HPDE6-E6E7 (cell line): ENCODE data around the gene KDM7A.

ENCODE experiments used
- DNase-seq: peaks from one replicate; pipeline ENCODE4 v3.0.0; 2011; ENCODE audit warnings: missing footprints; ENCODE audit errors: extremely low spot score

The KDM7A gene

DNA sequence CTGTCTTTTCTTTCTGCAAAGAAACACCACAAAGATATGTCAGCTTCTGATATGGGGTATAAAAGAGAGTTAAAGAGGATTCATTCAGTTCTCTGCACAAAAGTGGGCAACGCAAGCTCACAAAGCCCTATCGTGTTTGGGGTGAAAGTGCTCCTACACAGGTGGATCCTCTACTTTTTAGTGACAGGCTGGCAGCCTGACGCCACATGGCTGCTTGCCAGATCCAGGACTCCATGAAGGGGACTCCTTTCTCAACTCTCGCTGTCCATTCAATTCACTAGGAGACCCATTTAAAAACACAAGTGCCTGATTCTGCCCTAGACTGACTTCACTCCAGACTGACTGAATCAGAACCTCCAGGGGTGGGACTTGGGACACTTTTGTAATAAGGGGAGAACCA, 122.0 kb downstream of the KDM7A start:
- no peak for DNase-seq

DNA sequence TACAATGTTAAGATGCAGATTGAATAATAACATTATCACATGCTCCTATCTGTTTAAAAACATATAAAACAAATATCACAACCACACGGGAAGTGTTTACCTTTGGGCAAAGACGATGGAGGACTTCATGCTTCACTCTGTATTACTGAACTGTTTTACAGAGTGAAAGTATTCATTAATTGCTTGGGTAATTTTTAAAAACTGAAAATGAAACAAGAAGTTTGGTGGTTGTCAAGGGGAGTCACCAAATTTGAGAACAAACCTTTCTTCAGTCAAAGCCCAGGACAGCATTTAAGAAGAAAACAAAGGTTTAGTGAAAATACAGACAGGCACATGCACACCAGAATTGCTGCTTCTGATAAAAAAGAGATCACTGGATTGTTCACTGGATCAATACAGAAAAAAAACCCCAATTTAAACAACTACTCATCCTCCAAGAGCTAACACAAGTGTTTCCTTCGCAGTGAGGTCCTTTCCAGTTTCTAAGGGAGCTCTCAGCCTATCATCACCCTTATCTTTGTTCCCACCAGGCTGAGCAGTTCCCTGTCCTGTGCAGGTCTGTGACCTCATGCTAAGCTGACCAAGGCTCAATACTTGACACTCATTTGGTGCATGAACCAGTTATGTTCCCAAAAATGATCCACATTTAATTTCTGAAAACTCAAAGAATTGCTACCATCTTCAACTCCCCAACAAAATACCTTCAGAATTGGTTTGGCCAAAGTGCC, 122.8 kb downstream of the KDM7A start:
- no peak for DNase-seq

DNA sequence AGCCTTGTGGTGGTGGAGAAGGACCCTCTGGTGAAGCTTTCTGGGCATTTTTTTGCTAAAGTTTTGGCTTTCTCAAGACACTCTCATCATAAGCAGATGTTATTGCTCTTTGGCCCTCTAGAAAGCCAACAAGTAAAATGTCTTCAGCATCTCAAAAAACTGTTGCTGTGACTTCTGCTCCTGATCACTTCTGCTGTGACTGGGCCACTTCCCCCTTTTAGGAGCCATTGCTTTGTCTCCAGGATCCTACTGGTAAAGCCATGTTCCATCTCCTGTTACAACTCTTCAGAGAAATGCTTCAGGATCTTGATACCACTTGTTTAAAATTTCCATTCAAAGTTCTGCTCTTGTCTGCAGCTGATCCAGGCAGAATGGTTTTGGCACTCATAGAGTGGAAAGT, 125.0 kb downstream of the KDM7A start:
- DNase-seq: no peak

DNA sequence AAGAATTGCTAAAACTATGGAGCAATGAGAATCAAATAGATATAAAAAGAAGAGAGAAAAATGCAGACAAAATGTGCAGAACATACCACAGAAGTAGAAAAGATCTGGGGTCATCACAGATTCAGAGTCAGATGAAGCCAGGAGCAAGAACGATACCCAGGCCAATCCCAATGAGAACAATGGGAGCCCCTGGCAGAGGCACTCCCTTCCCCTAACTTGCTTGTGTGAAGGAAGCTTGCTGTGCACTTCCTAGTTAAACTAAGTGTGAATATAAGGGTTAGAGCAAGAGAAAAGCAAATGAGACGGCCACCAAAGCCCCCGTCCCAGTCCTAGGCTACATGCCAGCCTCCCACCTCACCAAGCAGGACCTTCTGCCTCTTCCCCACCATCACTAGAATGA, 126.7 kb downstream of the KDM7A start:
- no peak for DNase-seq

DNA sequence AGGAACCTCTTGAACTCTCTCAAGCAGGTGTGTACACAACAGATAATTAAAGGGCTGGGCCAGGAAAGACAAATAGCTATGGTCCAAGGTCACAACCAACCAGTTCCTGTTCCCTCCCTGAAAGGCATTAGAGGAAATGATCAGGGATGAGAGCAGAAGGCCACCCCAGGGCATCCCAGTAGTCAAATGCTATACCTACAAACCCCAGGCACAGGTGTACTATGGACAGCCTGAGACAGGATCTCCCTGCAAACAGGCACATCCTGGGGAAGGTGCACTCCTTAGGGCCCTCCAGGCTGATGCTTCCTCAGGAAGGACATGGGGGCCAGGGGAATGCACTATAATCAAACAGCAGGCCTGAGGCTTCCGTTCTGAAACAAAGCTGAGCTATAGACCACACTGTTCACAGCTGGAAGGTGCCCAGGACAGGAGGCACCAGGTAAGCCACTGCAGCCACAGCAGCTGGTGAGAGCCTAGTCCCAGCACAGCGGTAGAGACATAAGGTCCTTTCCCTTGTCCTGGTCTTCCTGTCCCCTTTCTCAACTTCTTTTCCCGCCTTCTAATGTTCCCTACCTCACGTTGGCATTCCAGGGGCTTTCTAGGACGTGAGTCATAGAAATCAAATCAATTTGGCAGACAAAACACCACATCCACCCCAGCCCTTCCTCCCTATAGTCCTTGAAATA, 127.3 kb downstream of the KDM7A start:
- DNase-seq: no peak

DNA sequence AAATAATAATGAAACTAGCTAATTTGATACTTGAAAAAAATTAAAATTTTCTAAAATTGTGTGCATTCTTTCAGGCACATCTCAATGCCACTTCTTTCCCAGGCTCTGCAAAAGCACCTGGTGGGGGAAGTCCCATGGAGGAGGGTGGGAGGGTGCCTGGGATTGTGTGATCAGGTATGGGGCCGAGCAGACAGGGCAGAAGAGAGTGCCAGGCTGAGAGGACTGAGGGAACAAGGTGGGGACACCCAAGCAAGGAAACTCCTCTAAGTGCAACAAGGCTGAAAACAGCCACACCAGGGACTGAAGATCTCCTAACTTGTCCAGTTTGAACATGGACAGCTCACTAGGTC, 127.8 kb downstream of the KDM7A start:
- DNase-seq: no peak

DNA sequence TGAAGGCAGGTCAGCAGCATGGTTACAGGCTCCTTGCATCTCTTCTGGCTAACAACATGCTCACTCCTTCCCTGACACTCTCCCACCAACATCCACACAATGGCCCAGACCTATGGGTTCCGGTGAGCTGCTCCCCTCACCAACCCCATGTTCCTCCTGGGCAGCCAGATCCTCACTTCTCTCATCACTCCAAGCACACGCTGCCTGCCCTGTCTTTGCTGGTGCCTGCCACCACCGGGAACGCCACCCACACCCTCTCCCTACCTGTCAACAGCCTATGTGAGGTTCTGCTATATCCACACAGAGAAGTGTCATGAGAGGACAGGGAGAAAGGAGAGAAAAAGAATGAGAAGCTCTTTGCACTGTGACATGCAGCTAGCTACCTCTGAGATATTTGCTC, 128.6 kb downstream of the KDM7A start:
- DNase-seq: no peak

DNA sequence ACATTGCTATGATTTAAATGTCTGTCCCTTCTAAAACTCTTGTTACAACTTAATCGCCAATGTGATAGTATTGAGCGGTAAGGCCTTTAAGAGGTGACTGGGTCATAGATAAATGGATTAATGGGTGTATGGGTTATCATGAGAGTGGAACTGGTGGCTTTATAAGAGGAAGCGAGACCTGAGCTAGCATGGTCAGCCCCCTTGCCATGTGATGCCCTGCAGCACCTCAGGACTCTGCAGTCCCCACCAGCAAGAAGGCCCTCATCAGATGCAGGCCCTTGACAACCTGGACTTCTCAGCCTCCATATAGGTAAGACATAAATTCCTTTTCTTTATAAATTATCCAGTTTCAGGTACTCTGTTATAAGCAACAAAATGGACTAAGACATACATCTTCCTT, 129.6 kb downstream of the KDM7A start:
- DNase-seq: no peak

DNA sequence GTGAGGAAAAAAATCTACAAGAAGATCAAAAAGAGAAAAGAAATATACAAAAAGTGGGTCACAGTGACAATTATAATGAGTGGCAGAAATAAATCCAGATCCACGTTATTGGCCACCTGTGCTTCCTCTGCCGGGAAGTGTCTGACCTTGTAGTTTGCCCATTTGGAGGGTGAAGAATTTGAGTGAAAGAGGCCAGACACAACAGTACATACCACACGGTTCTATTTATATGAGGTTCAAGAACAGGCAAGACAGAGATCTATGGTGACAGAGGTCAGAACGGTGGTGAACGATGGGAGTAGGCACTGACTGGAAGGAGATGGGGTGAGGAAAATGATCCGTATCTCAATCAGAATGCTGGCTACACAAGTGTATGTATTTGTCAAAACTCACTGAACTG, 131.1 kb downstream of the KDM7A start:
- no peak for DNase-seq

DNA sequence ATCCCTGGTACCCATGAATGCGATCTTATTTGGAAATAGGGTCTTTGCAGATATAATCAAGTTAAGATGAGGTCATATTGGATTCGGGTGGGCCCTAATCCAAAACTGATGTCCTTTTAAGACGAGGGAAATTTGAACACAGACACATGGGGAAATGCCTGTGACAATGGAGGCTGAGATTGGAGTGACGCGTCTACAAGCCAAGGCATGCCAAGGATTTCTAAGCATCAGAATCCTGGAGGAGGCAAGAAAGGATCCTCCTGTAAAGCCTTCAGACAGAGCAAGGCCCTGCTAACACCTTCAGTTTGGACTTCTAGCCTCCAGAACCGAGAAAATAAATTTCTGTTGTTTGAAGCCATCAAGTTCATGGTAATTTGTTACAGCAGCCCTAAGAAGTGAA, 132.5 kb downstream of the KDM7A start:
- DNase-seq: no peak

DNA sequence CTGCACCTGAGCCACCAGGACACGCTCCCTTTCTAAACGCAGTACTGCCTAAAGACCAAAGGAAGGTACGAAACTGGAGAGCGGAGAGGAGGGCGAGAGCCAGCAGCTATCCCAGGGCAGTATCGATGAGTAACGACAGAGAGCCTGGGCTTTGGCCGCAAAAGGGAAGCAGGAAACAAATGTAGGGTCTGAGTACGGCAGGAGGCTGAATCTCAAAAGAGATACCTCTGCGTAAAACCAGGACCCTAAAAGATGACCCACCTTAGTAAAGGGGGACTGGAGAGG, 134.5 kb downstream of the KDM7A start:
- DNase-seq: no peak

DNA sequence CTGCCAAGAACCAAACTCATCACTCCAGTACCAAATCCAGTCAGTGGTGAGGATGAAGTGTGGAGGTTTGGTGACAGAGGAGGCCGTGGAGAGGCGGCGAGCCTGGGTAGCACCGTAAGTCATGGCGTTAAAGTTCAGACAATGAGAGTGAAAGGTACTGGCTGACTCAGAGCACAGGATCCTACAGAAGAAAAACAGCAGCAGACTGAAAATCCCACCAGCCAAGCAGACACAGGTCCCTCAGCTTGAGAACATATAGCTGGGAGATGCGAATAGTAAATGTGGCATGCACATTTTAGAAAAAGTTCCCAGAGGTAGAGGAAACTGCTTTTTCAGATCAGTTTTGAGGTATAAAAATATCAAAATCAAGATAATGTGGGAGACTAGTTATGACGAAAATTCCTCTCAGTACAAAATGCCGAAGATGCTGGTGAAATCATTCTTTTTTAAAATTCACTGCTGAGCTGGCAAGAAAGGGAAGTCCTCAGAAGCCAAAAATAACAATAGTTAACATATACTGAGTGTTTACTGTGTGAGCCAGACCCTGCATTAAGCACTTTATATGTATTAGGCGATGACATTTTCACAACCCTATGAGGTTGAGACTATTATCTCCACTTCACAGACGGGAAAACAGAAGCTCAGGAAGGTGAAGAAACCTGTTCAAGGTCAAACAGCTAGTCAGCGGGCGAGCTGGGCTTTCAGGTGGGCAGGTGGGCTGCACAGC, 135.0 kb downstream of the KDM7A start:
- no peak for DNase-seq

DNA sequence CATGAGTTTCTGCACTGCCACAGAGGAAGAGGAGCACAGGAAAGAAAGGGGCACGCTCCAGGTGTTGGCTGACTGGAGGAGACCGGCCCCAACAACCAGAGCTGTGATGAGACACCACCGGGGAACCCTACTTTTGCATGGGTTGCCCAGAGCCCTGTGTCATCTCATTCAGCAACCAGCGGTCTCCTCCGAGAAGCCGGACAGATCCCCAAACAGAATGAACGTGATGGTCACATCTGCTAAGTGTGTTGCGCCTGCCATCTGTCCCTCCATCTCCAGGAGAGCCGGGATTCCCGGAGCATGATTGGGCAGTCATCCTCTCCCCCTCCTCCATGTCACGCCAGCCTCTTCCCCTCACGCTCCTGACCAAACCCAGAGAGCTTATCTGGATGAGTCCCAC, 136.9 kb downstream of the KDM7A start:
- DNase-seq: no peak

DNA sequence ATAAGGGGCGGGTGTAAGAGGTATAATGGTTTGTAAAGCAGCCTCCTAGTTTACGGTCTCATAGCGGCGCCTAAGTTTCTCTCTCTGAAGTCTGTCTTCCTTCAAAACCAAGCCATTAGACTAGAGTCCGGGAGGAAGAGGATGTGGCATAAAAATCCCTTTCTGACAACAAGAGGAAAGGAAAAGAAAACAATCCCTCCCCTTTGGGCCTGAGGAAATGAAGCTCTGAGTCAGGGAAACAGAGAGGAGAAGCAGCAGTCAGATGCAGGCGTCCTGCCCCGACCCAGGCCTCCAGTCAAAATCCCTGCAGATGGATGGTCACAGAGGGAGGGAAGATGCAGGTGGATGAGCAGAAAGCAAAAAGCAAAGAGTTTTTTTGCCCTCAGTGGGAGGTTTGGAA, 137.7 kb downstream of the KDM7A start:
- no peak for DNase-seq

DNA sequence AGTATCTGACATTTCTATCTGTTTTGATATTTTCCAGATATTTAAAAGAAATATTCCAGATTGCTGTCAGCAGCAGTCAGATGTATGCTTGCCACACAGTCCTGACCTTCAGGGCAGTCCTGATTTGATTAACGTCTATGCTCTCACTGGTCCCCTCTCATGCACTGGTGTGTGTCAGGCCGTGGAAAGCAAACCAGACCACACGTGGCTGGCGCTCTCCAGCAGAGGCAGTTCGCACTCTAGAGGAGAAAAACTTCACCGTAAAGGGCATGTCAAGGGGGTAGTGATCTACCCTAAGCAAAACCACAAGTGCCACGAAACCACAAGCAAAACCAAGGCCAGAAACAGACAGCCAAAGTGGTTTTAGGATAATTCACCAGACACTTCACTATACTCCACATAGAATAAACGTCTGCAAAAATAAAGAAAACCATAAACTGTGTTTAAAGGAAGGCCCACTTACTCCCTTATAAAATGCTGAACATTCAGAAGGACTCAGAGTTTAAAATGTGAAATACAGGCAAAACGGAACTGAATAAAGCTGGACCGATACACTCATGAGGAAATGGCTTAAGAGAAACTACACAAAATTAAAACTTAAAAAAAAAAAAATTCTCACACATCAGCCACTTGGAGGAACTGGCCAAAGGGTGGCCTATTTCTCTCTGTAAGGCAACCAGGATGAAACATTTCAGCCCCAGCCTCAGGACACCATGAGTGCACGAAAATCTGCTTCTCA, 140.4 kb downstream of the KDM7A start:
- no peak for DNase-seq

DNA sequence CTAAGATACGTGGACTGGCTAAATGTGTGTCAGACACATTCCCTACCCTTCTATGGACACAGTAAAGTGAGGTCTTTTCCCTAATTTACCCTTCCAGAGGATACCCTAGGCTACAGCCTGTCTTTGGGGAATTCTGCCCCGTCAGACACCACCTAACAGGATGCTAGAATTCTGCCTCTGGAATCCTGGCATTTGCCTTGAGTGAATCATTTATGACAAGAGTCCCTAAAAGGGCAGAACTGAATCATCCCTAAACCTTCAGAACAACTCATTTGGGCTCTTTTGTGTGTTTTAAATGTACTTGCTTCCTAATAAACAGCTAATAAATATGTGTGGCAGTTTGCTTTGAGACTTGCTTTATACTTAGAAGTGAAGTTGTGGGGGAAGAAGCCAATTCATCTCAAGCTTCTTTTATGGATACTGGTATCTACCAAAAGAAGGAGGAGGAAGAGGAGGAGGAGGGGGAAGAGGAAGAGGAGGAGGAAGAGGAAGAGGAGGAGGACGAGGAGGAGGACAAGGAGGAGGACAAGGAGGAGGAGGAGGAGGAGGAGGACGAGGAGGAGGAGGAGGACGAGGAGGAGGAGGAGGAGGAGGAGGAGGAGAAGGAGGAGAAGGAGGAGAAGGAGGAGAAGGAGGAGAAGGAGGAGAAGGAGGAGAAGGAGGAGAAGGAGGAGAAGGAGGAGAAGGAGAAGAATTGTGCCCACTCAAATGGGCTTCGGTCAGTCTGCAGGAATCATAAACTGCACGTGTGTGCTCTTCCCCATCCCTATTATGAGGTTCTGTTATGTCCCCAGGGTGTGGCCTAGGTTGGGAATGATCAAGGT, 141.2 kb downstream of the KDM7A start:
- no peak for DNase-seq
